GM10847 (cell line): ENCODE data around the gene GPR137.

Source experiments
- POLR2A ChIP-seq: IDR thresholded peaks from 2 replicates; pipeline ENCODE4 v1.6.1; 2011; ENCODE audit not compliant: insufficient read length; ENCODE audit errors: extremely low read depth

GPR137 gene

DNA sequence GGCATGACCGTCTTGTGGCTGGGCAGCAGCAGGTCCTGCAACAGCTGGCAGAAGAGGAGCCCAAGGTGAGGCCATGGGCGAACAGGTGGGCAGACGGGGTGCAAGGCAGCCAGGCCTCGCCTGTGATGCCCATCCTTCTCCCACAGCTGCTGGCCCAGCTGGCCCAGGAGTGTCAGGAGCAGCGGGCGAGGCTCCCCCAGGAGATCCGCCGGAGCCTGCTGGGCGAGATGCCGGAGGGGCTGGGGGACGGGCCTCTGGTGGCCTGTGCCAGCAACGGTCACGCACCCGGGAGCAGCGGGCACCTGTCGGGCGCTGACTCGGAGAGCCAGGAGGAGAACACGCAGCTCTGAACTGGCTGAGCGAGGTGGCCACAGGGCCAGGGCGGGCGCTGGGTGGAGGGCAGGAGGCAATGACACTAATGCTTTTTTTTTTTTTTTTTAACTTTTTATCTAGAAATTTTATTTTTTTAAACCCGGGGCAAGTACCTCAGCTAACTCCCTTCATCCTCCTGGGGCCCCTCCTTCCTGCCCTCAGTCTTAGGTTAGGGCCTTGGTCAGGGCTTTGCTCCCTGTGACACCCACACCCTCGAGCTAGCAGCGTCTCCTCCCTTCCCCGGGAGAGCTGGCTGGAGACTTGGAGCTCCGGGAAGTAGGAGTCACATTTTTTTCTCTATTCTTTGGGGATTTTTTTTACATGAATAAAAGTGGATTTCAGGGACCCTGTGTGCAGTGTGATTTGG, 18.3 kb upstream of the GPR137 start:
- TF ChIP-seq POLR2A = no peak

- no peak for TF ChIP-seq POLR2A
Observed at GRCh38 chr11:64268025-64268892, 17.4 kb upstream of the GPR137 start.

DNA sequence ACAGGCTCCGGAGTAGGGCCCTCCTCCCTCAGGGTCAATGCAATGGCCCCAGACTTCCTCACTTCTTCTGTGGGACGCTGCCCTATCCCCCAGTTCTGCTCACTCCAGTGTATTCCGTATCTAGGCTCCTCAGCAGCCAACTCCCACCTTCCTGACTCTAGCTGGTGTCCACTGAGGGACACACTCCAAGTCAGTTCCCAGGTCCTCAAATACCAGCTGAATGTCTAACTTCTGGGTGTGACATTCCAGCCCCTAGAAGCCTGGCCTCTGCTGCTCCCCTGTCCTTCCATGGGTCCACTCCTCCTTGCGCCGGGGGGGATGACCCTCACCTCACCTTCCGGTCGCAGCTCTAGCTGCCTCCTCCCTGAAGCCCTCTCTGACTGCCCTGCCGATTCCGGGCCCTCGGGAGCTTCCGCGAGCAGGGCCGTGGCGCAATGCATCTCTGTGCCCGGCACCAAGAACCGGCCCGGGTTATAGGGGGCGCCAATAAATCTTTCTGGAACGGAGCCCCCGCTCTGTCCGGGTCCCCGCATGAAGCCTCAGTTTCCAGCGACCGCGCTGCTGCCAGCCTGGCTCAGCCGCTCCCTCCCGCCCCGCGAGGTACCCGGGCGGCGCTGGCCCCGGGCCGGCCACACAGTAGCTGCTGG, 16.6 kb upstream of the GPR137 start:
- no peak for TF ChIP-seq POLR2A

GRCh38 chr11:64269540-64270220, 16.0 kb upstream of the GPR137 start:
- TF ChIP-seq POLR2A = peak; percentile 83

GRCh38 chr11:64275031-64275800, 10.4 kb upstream of the GPR137 start:
- TF ChIP-seq POLR2A = no peak

DNA sequence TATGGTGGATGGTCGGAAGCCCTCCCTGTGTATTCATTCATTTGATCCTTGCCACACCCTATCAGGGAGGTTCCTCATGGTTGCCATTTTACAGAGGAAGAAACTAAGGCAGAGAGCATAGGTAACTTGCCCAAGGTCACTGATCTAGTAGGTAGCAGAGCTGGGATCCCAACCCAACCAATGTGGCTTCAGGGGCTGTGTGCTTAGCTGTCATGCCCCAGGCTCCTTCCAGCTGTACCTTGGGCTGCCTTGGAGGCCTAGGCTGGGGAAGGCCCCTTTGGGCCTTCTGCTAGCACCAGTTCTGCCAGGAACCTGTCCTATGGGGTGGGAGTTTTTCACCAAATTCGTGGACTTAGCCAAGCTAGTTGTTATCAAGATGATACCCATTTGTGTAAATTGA, 9.8 kb upstream of the GPR137 start:
- no peak for TF ChIP-seq POLR2A

DNA sequence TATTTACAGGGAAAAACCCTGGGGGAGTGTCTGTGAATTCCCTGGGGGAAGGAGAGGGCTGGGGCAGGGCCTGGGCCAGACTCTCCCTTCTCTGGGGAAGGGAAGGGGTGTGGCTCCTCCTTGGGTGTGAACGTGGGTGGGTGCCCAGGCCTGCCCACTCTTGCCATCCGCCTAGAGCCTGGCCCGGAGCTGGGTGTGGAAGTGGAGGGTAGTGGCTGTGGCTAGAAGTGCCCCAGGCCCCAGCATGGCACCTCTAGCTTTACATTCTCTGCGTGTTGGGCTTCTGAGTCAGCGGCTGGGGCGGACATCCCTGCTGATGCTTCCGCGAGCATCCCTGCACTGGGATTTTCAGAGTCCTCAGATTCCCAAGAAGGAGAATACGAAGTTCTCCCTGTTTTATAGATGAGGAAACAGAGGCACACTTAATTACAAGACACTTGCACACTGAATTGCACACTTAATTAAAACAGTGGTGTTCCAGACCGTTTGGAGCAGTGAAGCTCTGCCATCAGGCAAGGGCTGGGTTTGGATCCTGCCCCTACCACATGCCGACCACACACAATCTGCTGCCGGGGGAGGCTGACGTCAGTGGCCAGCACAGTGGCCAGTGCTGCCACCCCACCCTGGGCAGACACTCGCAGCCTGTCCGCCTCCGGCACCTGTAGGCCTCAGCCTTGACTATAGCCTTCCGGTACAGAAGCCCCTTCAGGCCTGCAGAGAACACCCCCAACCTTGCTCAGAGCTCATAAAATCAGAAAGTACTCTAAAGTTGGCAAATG, 8.8 kb upstream of the GPR137 start:
- no peak for TF ChIP-seq POLR2A

DNA sequence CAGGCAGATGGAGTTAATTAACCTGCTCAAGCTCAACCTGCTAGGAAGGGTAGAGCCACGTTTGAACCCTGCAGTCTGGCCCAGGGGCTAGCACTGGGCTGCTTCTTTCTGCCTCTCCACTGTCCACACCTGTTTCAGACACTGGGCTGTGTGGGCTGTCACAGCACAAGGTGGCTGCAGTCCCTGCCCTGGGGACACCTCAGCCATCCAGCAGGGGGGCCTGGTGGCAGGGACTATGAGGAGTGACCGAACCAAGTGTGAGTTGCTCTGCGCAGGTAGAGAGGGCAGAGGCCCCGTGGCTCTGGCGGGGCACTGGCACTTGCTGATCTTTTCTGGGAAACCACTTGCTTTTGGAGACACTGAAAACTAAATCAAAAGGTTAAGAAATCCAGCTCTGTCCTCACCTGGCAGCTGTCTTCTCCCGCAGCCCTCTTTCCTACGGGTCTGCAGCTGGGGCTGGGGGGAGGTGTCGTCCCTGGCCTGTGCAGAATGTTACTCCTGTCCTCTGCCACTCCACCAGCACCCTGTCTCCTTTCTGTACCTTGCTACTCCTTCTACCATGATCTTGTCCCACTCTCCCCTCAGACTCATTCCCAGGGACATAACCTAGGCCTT, 7.0 kb upstream of the GPR137 start:
- no peak for TF ChIP-seq POLR2A

GRCh38 chr11:64281957-64282770, 3.5 kb upstream of the GPR137 start:
- TF ChIP-seq POLR2A = no peak

DNA sequence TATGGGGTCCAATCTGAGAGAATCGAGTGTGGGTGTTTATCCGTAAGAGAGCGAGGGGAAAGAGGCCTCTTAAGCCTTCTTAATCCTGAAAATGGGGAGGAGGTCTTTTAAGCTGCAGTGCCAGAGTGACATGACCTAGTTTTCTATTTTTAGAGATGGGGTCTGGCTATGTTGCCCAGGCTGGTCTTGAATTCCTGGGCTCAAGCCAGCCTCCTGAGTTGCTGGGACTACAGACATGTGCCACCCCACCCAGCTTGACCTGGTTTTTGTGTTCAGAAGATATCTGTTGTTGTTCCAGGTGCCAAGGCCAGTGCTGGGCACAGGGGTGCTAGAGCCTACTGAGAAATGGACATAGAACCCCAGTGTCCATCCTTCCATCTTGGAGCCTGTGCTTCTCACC, 2.6 kb upstream of the GPR137 start:
- TF ChIP-seq POLR2A = no peak

- peak; percentile 38 for TF ChIP-seq POLR2A
Observed at GRCh38 chr11:64284048-64284961, 1.3 kb upstream of the GPR137 start, which contains the start of gene BAD. TSS of gene BAD (minus strand) at chr11:64284665. CDS start at chr11:64284368, 297 bp downstream.
